Mesangial cell (primary cell): ENCODE results near the gene SLCO2B1. TPM values are rescaled to one million over a fixed set of nuclear protein-coding genes. Genes with fewer than 3 reads are reported as not detected.

Experiments used
- total RNA-seq: library from RNA; depleted of rRNA; stranded (reverse); fragments of >200 nt; gene quantifications from 2 replicates; pipeline ENCODE4 v1.2.3, GENCODE V29; 2015

SLCO2B1 gene
- total RNA-seq = 2.3 and 25.1 TPM in 2 replicates

GRCh38 chr11:75150879-75151278, at the start of gene SLCO2B1:
SLCO2B1 (plus strand) TSS chr11:75151107; CDS start chr11:75151382, 275 bp downstream.

GRCh38 chr11:75240311-75241035, 89.6 kb downstream of the SLCO2B1 start, which contains the start of gene TPBGL:
TPBGL (plus strand) TSS chr11:75240774; CDS start chr11:75241050, 276 bp downstream.

Other genes starting within 250 kb of the SLCO2B1 start
- gene XRRA1, start 202.0 kb upstream of the SLCO2B1 start, total RNA-seq = 6.0 and 13.2 TPM in 2 replicates
- gene SPCS2, start 201.8 kb upstream of the SLCO2B1 start, total RNA-seq = 18.1 and 28.0 TPM in 2 replicates
- 8.8 and 10.0 TPM in 2 replicates for gene NEU3, start 162.2 kb upstream of the SLCO2B1 start, total RNA-seq
- gene OR2AT4, start 54.2 kb upstream of the SLCO2B1 start, total RNA-seq = 0.13 TPM in 1 of 2 replicates, not detected in the other
- gene TPBGL, start 89.7 kb downstream of the SLCO2B1 start, total RNA-seq = 0.33 and 0.63 TPM in 2 replicates
- 4.2 and 6.0 TPM in 2 replicates for gene ARRB1, start 200.6 kb downstream of the SLCO2B1 start, total RNA-seq
- 1,691 and 1,856 TPM in 2 replicates for gene RPS3, start 248.4 kb downstream of the SLCO2B1 start, total RNA-seq